ENCODE results near the gene ITPR1.

ITPR1 gene

DNA sequence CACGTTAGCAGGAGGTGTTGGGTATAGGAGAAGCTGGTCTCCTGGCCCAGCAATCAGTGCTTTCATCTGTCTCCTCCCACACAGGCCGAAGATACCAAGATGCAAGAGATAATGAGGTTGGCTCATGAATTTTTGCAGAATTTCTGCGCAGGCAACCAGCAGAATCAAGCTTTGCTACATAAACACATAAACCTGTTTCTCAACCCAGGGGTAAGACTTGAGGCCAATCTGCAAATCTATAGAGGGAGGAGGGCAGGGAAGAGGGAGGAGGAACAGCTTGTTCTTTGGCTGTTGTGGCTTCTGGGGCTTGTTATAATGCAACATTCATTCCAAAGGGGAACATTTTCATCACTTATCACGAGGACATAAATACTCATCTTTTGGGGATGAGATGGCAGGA is 195.3 kb downstream of the ITPR1 start:
- no peak for DNase-seq

DNA sequence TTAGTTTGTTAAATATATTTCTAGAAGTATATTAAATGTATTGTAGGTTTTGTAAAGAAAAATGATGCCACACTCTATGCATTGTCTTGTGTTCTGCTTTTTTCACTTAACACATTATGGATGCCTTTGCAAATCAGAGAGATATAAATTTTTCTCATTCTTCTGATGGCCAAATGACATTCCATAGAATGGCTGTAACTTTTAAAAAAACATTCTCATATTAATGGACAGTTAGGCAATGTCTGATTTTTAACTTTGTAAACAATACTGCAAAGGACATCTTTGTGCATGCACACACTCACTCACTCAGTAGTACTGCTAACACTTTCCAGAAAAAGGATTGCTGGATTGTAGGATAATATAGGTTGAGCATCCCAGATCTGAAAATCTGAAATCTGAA is 195.9 kb downstream of the ITPR1 start:
- DNase-seq, result no peak

DNA sequence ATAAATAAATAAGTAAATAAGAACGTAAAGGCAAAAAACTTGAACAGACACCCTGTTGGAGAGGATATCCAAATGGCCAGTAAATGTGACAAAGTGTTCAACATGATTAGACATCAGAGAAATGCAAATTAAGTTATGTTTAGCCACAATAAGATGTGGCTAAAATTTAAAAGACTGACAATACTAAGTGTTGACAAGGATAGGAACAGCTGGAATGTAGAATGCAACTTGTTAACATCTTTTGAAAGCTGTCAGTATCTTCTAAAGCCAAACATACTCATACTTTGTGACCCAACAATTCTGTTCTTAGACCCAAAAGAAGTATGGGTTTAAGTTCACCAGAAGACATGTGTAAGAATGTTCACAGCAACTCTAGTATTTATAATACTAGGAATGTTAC is 197.1 kb downstream of the ITPR1 start:
- no peak for DNase-seq

DNA sequence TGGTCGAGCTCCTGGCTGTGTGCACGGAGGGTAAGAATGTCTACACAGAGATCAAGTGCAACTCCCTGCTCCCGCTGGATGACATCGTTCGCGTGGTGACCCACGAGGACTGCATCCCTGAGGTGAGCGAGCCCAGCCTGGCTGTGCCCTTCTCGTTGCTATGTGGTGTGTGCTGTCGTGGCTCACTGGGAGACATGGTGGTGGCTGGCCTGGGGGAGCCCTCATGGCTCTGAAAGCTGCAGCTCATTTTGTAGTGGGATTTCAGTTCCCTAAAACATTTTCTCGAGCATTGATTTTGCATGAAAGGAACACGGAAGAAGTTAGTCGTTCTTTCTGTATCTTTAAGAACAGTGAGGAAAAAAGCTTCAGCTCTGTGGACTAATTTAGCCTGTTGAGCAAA is 200.5 kb downstream of the ITPR1 start:
- DNase-seq, result no peak

DNA sequence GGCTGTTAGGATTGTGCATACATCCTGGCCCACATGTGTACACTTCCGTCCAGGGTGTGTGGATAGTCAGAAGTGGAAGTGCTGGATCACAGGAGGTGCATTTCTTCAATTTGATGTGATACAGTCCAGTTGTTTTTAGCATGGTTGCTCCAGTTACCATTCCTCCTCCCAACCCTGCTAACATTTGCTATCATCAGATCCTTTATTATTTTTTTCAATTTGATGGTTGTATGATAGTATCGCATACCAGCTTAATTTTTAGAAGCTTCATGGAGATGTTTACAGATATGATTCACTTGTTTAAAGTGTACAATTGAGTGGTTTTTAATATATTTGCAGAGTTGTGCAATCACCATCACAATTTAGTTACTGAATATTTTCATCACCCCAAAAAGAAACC is 202.7 kb downstream of the ITPR1 start:
- DNase-seq, result no peak

GRCh38 chr3:4696266-4696665 is 203.1 kb downstream of the ITPR1 start:
- no peak for DNase-seq

GRCh38 chr3:4698125-4698821 is 205.1 kb downstream of the ITPR1 start:
- DNase-seq, result no peak

- no peak for DNase-seq
Observed at GRCh38 chr3:4703054-4703480, 209.9 kb downstream of the ITPR1 start.

DNA sequence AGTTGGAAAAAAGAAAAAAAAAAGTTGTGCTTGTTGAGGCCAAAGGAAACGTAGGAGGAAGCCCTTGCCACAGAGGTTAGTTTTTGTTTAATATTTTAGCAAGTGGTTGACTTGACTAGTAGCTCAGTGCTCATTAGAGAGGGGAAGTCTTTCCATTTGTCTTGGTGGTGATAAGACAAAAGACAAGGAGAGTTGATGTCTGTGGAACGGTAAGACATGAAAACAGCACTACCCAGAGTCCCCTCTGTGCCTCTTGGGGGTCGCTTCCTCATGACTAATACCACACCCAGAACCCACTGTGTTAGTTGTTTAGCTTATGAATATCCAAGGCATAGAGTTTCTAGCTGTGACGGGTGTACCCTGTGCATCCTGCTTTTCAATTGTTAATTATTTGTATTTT is 211.4 kb downstream of the ITPR1 start:
- no peak for DNase-seq

GRCh38 chr3:4707324-4707723 is 214.2 kb downstream of the ITPR1 start:
- no peak for DNase-seq

DNA sequence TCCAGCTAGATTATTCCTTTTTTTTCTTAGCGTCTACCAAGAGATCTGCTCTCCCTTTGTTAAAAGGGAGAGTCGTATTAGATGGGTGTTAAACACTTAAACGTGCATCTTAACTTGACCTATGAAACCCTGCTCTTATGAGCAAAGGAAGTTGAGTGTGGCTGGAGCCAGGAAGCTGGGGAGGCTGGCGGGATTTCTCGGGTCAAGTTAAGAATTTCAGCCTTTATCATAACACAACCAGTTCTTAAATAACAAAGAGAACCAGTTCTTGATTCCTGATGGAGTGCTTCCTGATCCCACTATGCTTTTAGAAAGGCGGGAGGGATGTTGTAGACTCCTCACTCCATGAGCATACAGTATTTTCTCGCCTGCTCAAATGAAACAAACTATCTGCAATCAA is 215.1 kb downstream of the ITPR1 start:
- no peak for DNase-seq

GRCh38 chr3:4709341-4709740 is 216.2 kb downstream of the ITPR1 start:
- DNase-seq, result no peak

DNA sequence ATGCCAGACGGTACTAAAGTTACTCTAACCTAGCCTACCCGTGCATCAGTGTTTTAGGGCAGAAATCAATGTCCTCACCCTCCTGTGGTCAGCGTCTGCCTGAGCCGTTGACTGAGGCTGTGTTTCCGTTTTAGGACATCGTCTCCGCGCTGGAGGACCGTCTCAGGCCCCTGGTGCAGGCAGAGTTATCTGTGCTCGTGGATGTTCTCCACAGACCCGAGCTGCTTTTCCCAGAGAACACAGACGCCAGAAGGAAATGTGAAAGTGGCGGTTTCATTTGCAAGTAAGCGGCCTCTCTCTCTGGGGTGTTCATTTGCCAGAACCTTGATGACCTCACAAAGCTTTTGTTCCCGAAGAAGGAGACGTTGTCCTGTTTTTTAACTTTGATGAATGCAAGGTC is 217.0 kb downstream of the ITPR1 start:
- DNase-seq, result no peak

GRCh38 chr3:4711680-4711992 is 218.5 kb downstream of the ITPR1 start:
- DNase-seq, result no peak

DNA sequence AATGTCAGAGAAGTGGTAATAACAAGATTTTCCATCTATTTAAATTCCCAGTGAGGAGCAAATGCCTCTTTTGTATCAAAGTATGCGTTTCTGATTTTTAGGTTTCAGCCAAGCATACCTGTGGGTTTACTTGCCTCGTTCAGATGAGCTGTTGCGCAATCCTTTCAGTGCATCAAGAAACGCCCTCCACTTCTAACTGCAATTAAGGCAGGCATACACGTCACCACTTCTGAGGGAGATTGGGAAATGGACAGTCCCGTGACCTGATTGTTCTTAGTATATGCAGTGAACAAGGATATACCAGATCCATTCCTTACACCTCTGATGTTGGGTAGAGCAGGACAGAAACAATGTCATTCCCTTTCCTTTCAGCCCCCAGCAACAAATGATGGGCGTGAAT is 219.0 kb downstream of the ITPR1 start:
- no peak for DNase-seq

DNA sequence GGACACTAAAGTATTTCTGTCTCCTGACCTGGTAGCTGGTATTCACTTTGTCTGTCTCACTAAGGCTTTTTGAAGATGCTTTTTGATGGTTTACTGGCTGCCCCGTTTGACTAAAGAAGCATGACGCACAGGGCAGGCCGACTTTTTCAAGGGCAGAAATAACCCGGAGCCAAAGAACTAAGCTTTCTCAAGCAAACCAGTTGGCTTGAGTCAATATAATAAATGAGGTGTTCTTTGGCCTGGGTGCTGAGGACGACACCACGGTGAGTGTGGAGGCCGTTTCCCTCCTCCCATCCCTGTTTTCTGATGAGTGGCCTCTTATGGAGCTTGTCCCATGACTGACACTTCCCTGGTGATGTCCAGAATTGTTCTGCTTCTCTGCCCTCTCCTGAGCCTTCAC is 220.9 kb downstream of the ITPR1 start:
- no peak for DNase-seq

DNA sequence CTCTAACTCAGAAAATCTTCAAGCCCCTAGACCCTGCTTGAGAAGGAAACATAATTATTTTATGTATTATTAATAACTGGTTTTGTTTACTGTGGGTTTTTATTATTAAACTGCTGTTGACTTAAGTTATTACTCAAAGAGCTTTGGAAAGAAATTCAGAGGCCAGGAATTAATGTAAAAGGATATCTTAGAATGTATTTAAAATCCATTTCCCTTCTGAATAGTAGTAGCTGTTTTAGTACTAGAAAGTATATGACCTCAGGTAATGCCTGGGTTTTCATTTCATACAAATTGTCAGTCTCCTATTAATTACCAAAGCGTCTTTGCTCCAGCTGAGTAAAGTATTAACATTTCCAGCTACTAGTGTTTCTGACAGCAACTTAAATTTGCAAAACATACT is 223.1 kb downstream of the ITPR1 start:
- DNase-seq, result no peak

DNA sequence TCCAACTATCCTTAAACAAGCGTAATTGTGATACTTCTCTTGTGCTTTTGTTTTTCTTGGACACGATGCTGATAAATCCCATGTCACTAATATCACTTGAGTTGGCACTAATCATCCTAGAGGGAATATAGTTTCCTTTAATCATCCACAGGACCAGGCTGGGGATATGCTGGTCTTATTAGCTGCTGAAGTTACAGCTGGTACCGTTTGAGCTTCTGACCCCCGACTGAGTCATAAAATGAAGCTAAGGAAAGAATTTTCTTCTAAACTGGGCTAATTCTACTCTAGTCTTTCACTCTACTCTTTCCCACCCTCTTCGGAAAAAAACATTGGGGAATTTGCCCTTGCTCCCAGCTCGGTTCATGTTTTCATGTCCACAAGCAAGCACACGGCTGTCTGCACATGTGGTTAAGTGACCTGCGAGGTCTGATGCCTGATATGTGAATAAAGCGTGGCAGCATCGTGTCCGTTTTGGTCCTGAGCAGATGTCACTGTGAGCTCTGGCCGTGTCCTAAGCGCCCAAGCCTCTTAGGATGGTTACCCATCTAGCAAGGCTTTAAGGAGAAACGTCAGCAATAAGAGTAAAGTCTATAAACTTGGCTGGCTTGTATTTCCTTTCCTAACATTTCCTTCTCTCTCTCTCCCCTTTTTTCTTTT is 223.7 kb downstream of the ITPR1 start:
- no peak for DNase-seq

DNA sequence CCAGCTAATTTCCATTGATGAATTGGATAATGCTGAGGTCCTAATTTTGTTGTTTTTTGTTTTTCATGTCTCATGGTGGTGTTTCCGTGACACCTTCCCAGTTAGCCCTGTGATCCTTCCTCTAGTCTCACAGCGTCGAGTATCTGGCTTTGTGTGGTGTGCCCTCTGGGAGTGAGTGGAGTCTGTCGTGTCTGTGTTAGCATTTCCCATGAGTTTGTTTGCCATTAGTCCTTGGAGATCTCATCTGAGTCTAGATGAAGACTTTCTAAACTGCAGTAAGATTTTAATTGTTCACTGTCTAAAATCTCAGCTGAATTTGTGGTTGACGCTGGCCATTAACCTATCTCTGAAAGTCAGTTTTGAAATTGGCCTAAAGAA is 224.2 kb downstream of the ITPR1 start:
- DNase-seq, result no peak

- no peak for DNase-seq
Observed at GRCh38 chr3:4718179-4718736, 225.1 kb downstream of the ITPR1 start.

GRCh38 chr3:4719046-4719501 is 225.9 kb downstream of the ITPR1 start:
- DNase-seq, result no peak

DNA sequence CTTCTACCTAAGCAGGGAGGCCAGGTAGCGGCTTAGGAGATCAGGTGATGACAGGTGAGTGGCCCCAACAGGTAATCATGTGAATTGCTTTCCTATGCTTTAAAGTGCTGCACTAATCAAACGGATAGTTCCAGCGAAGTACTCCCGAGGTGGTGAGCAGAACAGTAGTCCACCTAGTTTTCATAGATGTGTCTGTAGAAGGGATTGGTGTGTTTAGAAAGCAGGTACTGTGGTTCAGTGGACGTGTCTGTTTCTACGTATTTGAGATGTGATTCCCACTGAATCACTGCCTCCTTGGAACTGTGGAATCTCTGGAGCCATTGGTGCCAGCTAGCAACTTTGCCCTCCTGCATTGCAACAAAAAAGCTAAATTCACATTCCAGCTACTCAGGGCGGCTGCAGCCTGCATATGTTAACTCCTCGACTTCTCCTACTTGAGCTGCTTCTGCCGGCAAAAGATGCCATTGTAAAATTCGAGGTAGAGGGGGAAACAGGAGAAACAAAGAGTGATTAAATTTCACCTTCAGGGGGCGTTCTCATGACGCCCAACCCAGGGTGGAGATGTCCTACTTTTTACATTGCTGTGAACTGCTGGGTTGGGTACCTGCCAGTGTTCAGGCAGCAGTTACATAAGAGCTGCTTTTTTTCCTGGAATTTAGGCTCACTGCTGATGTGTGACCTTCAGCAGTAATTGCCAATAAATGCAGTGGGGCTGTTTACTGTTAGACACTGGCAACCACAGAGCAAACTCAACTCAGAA is 227.3 kb downstream of the ITPR1 start:
- DNase-seq, result no peak

GRCh38 chr3:4721511-4721911 is 228.4 kb downstream of the ITPR1 start:
- no peak for DNase-seq

GRCh38 chr3:4722103-4722502 is 229.0 kb downstream of the ITPR1 start:
- DNase-seq, result no peak
